Kidney epithelial cell (primary cell): ENCODE data around the gene MUC3A. TPM values are rescaled to one million over a fixed set of nuclear protein-coding genes. Genes with fewer than 3 reads are reported as not detected.
A peak's percentile ranks its signal among the peaks of the same experiment; 100 is the strongest.
"Not testable (repeated sequence)": the region's sequence is repeated elsewhere in the genome, so short reads cannot be mapped to it uniquely, and the experiment has no call there.

ENCODE experiments used
- DNase-seq: peaks from one replicate; pipeline ENCODE4 v3.0.0-alpha.2; 2010; ENCODE audit warnings: low read depth
- H3K27me3 ChIP-seq: 2 replicates; pipeline ENCODE4 v1.6.0; 2011; ENCODE audit warnings: low read length; ENCODE audit not compliant: control insufficient read depth, insufficient read depth
- H3K36me3 ChIP-seq: 2 replicates; pipeline ENCODE4 v1.5.1; 2011; ENCODE audit warnings: low read length; ENCODE audit not compliant: control insufficient read depth, insufficient read depth
- H3K4me3 ChIP-seq: 2 replicates; pipeline ENCODE4 v1.5.1; 2011; ENCODE audit warnings: low read depth, mild to moderate bottlenecking, control low read depth, low read length
- CTCF ChIP-seq: IDR thresholded peaks from 2 replicates; pipeline ENCODE4 v1.5.1; 2011; ENCODE audit warnings: mild to moderate bottlenecking, moderate library complexity, low read length, control low read depth, inconsistent platforms; ENCODE audit not compliant: insufficient read depth, poor library complexity, severe bottlenecking
- total RNA-seq: library from RNA; depleted of rRNA; stranded (reverse); fragments of >200 nt; gene quantifications from 2 replicates; pipeline ENCODE4 v1.2.3, GENCODE V29; 2015

Gene MUC3A
- total RNA-seq, 1 donor from 2014 or later, result 0.17 TPM

- no peak for DNase-seq
- Histone ChIP-seq H3K4me3 (no peak overlapping the region), H3K36me3 (no peaks in the 10 kb centered on the region), H3K27me3 (no peaks in the 10 kb centered on the region)
- TF ChIP-seq CTCF, result no peak
Measured at GRCh38 chr7:100975371-100975821, 26.1 kb downstream of the MUC3A start.

GRCh38 chr7:100978300-100978699 lies 29.0 kb downstream of the MUC3A start:
- TF ChIP-seq CTCF, result no peak
- Histone ChIP-seq H3K27me3 (no peaks in the 10 kb centered on the region), H3K36me3 (no peaks in the 10 kb centered on the region), H3K4me3 (no peak overlapping the region)
- no peak for DNase-seq

- TF ChIP-seq CTCF, result no peak
- DNase-seq, result peak; percentile 75
- no peaks in the 10 kb centered on the region for H3K27me3 ChIP-seq
Measured at GRCh38 chr7:100983451-100984187, 34.3 kb downstream of the MUC3A start.

GRCh38 chr7:100984241-100984918 lies 35.0 kb downstream of the MUC3A start:
- H3K36me3 ChIP-seq, H3K4me3 ChIP-seq, H3K27me3 ChIP-seq, DNase-seq: not testable (repeated sequence)

More at GRCh38 chr7:100983451-100984187, 34.3 kb downstream of the MUC3A start:
- Histone ChIP-seq H3K36me3 (no peaks in the 10 kb centered on the region), H3K4me3 (no peak overlapping the region)

GRCh38 chr7:100985033-100985797 lies 35.9 kb downstream of the MUC3A start:
- not testable (repeated sequence) for H3K4me3 ChIP-seq, H3K36me3 ChIP-seq, H3K27me3 ChIP-seq
- DNase-seq, result peak; percentile 18

GRCh38 chr7:100991631-100992030 lies 42.3 kb downstream of the MUC3A start:
- Histone ChIP-seq H3K27me3 (no peaks in the 10 kb centered on the region), H3K36me3 (no peaks in the 10 kb centered on the region), H3K4me3 (no peak overlapping the region)
- DNase-seq, result no peak
- no peak for TF ChIP-seq CTCF

- H3K4me3 ChIP-seq, DNase-seq, H3K36me3 ChIP-seq, H3K27me3 ChIP-seq: not testable (repeated sequence)
Measured at GRCh38 chr7:100992280-100992679, 42.9 kb downstream of the MUC3A start.

- not testable (repeated sequence) for H3K4me3 ChIP-seq, H3K27me3 ChIP-seq, H3K36me3 ChIP-seq, DNase-seq
Measured at GRCh38 chr7:100994671-100995070, 45.3 kb downstream of the MUC3A start.

- H3K27me3 ChIP-seq, result not testable (repeated sequence)
Measured at GRCh38 chr7:100998530-100998929, 49.2 kb downstream of the MUC3A start.

GRCh38 chr7:100999334-100999733 lies 50.0 kb downstream of the MUC3A start:
- not testable (repeated sequence) for H3K27me3 ChIP-seq, DNase-seq, H3K36me3 ChIP-seq, H3K4me3 ChIP-seq

More at GRCh38 chr7:100998530-100998929, 49.2 kb downstream of the MUC3A start:
- not testable (repeated sequence) for H3K4me3 ChIP-seq, DNase-seq, H3K36me3 ChIP-seq
